K562 (cell line): ENCODE data around the gene SERGEF. TPM values are rescaled to one million over a fixed set of nuclear protein-coding genes. Genes with fewer than 3 reads are reported as not detected.

Experiments used
- ATAC-seq: fragments of 200-7000 bp; cut with Tn5 transposase; 3 replicates; pipeline ENCODE4 v1.9.1; 2020; ENCODE audit warnings: moderate library complexity
- BruUV-seq: library from RNA; stranded (reverse); fragments of 400-500 nt; replicated peaks from 2 replicates; lab custom pipeline; 2021; lab: Mats Ljungman, UMichigan
- CTCF ChIA-PET: fragments of 300-600 bp; formaldehyde crosslinking; extraction: SDS; loops from one replicate; lab custom pipeline; 2021; ENCODE audit warnings: low intra/inter-chr PET ratio; lab: Yijun Ruan, JAX
- POLR2A ChIA-PET: fragments of 300-600, 350-650 bp; sonication (Branson Sonifier 250); formaldehyde crosslinking; extraction: SDS; loops from one replicate; lab custom pipeline; 2021; ENCODE audit warnings: antibody characterized with exemption, inconsistent platforms; lab: Yijun Ruan, JAX
- DNase-seq, 4 experiments: peaks; one replicate each; pipeline versions ENCODE4 v3.0.0 to v3.0.0-alpha.2; 2011 to 2018; ENCODE audit warnings: low spot score in 3 of 4, mixed read lengths in 3 of 4; ENCODE audit errors: extremely low read depth in 1 of 4
- FAIRE-seq: peaks from 2 replicates; lab custom pipeline; 2011; peaks lifted over from hg19 to GRCh38; lab: Jason Lieb, UNC
- H2AFZ ChIP-seq: 2 replicates; pipeline ENCODE4 v1.6.0; 2011; ENCODE audit warnings: low read depth, low read length, control low read depth, inconsistent platforms
- H3K27ac ChIP-seq: fragments of 200-600 bp; 3 replicates; pipeline ENCODE4 v1.8.0; 2011; ENCODE audit warnings: low read depth, mild to moderate bottlenecking, control low read depth, inconsistent platforms, low read length, moderate library complexity, mixed read lengths; ENCODE audit errors: extremely low read depth
- H3K27me3 ChIP-seq, 2 experiments: fragments of 300-600 bp in 1 of 2; 2 replicates in 1 of 2; 3 replicates in 1 of 2; pipeline versions ENCODE4 v1.6.0 to v1.8.0; 2011; ENCODE audit warnings: inconsistent platforms in 2 of 2, low read length in 2 of 2, mild to moderate bottlenecking in 1 of 2, mixed read lengths in 1 of 2, moderate library complexity in 1 of 2; ENCODE audit not compliant: control insufficient read depth in 2 of 2, insufficient read depth in 2 of 2
- H3K36me3 ChIP-seq: fragments of 300-600 bp; 3 replicates; pipeline ENCODE4 v1.8.0; 2011; ENCODE audit warnings: mild to moderate bottlenecking, low read length, inconsistent platforms; ENCODE audit not compliant: control insufficient read depth, insufficient read depth
- H3K4me1 ChIP-seq, 2 experiments: fragments of 200-600 bp in 1 of 2; replicated peaks in 1 of 2; 2 replicates in 1 of 2; 3 replicates in 1 of 2; pipeline versions ENCODE4 v1.5.1 to v1.8.0; 2011; ENCODE audit warnings: inconsistent platforms in 2 of 2, low read length in 2 of 2, mild to moderate bottlenecking in 1 of 2, mixed read lengths in 1 of 2, moderate library complexity in 1 of 2; ENCODE audit not compliant: control insufficient read depth in 2 of 2, insufficient read depth in 2 of 2
- H3K4me2 ChIP-seq: 2 replicates; pipeline ENCODE4 v1.6.1; 2011; ENCODE audit warnings: low read length, control low read depth, inconsistent platforms, mixed read lengths; ENCODE audit not compliant: insufficient read depth
- H3K4me3 ChIP-seq: fragments of 200-600 bp; sonication (generic), shearing (Covaris generic); 2 replicates; pipeline ENCODE4 v1.5.1; 2016; ENCODE audit warnings: control low read depth, inconsistent platforms
- H3K79me2 ChIP-seq: fragments of 200-600 bp; 3 replicates; pipeline ENCODE4 v1.8.0; 2011; ENCODE audit warnings: low read length, inconsistent platforms; ENCODE audit not compliant: control insufficient read depth, insufficient read depth
- H3K9ac ChIP-seq, 2 experiments: 2 replicates each; pipeline versions ENCODE4 v1.6.0 to v1.6.1; 2011; ENCODE audit warnings: low read depth in 2 of 2, low read length in 2 of 2, control low read depth in 1 of 2, inconsistent platforms in 1 of 2, mild to moderate bottlenecking in 1 of 2, mixed read lengths in 1 of 2; ENCODE audit not compliant: insufficient read depth in 1 of 2
- H3K9me1 ChIP-seq: one replicate; pipeline ENCODE4 v1.6.0; 2011; ENCODE audit warnings: inconsistent platforms, mild to moderate bottlenecking, low read length, moderate library complexity; ENCODE audit not compliant: control insufficient read depth, insufficient read depth
- H3K9me3 ChIP-seq: replicated peaks from 2 replicates; pipeline ENCODE4 v1.5.1; 2011; ENCODE audit warnings: low read depth, low read length, inconsistent platforms; ENCODE audit not compliant: control insufficient read depth, insufficient read depth
- H4K20me1 ChIP-seq: replicated peaks from 2 replicates; pipeline ENCODE4 v1.6.1; 2011; ENCODE audit warnings: low read length, inconsistent platforms, mixed read lengths; ENCODE audit not compliant: control insufficient read depth, insufficient read depth
- NFIC ChIP-seq: fragments of 450-650 bp; IDR thresholded peaks from 2 replicates; pipeline ENCODE4 v1.6.1; 2017; ENCODE audit warnings: mild to moderate bottlenecking, inconsistent platforms
- NFIX ChIP-seq: fragments of 250-450 bp; sonication (Bioruptor Pico); IDR thresholded peaks from 2 replicates; pipeline ENCODE4 v1.4.0; 2020; ENCODE audit warnings: low read depth, mild to moderate bottlenecking, moderate library complexity
- RBM14 ChIP-seq: fragments of 200-400 bp; formaldehyde crosslinking; IDR thresholded peaks from 2 replicates; pipeline ENCODE4 v1.6.1; 2018; ENCODE audit warnings: low read depth, mild to moderate bottlenecking, low read length, moderate library complexity, borderline replicate concordance; ENCODE audit not compliant: insufficient read depth
- SAFB2 ChIP-seq: fragments of 200-400 bp; formaldehyde crosslinking; IDR thresholded peaks from 2 replicates; pipeline ENCODE4 v1.6.1; 2018; ENCODE audit warnings: borderline replicate concordance, low read length, low read depth, moderate library complexity; ENCODE audit not compliant: severe bottlenecking
- ZFP36 ChIP-seq: fragments of 150-350 bp; IDR thresholded peaks from 2 replicates; pipeline ENCODE4 v1.6.1; 2018; ENCODE audit warnings: low read length, low read depth; ENCODE audit not compliant: partially characterized antibody
- WGBS: fragments of 100-300 bp; shearing (Covaris generic); methylation state at CpG from one replicate; pipeline ENCODE4 v1.1.6; 2016; ENCODE audit warnings: low coverage, mixed read lengths; ENCODE audit not compliant: insufficient coverage; ENCODE audit errors: missing lambda C conversion rate; 5-methylcytosine and 5-hydroxymethylcytosine counted together
- in situ Hi-C: fragments of 300-500 bp; cut with MboI; formaldehyde crosslinking; loops from 4 replicates; pipeline ENCODE4 v1.15.0; 2018; ENCODE audit warnings: inconsistent platforms, mixed read lengths
- intact Hi-C: fragments of 100-400 bp; cut with micrococcal nuclease; formaldehyde crosslinking; loops from 2 replicates; pipeline ENCODE4 v1.14.2; 2022
- polyA plus RNA-seq, 8 experiments: library from polyadenylated mRNA; depleted of rRNA in 4 of 8; stranded (reverse) in 5 of 8; unstranded in 3 of 8; fragments of >200 nt; fragmentation: Nextera tagmentation in 2 of 8; fragmentation: Illumina TruSeq in 1 of 8; extraction: Ambion mirVana in 2 of 8; extraction: Trizol in 1 of 8; gene quantifications; 2 replicates each; pipeline versions ENCODE4 v1.2.1 to v1.2.3, GENCODE V29; 2011 to 2014; ENCODE audit warnings: inconsistent platforms in 1 of 8, missing spikeins in 1 of 8
- total RNA-seq, 7 experiments: library from RNA; depleted of rRNA in 6 of 7; stranded (reverse); fragments of >200 nt in 6 of 7; fragmentation: Illumina TruSeq in 2 of 7; extraction: Trizol in 2 of 7; gene quantifications; 2 replicates each; pipeline versions ENCODE4 v1.2.1 to v1.2.3, GENCODE V29; 2011 to 2021; ENCODE audit warnings: low replicate concordance in 1 of 7

SERGEF gene
- total and polyA plus RNA-seq, 9 of the 15 experiments (the other 6 are each of a cell fraction or from before 2014, with no cell fraction given), result 10.2 to 28.0 (median 19.9) TPM

- ATAC-seq (no peak), FAIRE-seq (no peak)
These were observed 85.0 kb downstream of the SERGEF start for GRCh38 chr11:17927681-17928343.

GRCh38 chr11:17927041-17927440, 85.8 kb downstream of the SERGEF start:
- ATAC-seq, result no peak
- WGBS, result 38% methylated on average over 3 of the region's 3 CpGs
- no peak overlapping the region for H3K9ac ChIP-seq
- FAIRE-seq, result no peak
- no TSS peak for BruUV-seq
- no peaks in the 10 kb centered on the region for H4K20me1 ChIP-seq
- no peaks in the 10 kb centered on the region for H3K79me2 ChIP-seq
- H3K9me1 ChIP-seq, result no peaks in the 10 kb centered on the region
- H3K4me3 ChIP-seq, result no peak overlapping the region
- POLR2A ChIA-PET, result interaction anchor here (1.1 kb wide), 1 partner anchor 20 kb away, joined by 3 read pairs; no protein-coding TSS in a partner anchor
- intact Hi-C loops, result no loop called here
- in situ Hi-C loops, result no loop called here
- no peak for DNase-seq
- H3K36me3 ChIP-seq, result no peaks in the 10 kb centered on the region
- H2AFZ ChIP-seq, result no peak overlapping the region
- H3K4me2 ChIP-seq, result no peak overlapping the region
- CTCF ChIA-PET, result no interaction called here
- peaks cover 0 to 1% of the 10 kb centered on the region in 2 experiments; a peak in 1 of 5 replicates for H3K4me1 ChIP-seq
- no peaks in the 10 kb centered on the region for H3K9me3 ChIP-seq
- no peak overlapping the region for H3K27ac ChIP-seq
- no peaks in the 10 kb centered on the region for H3K27me3 ChIP-seq
- no peak for TF ChIP-seq SAFB2

More at GRCh38 chr11:17927681-17928343, 85.0 kb downstream of the SERGEF start:
- WGBS, result 10% methylated on average over 3 of the region's 3 CpGs
- CTCF ChIA-PET, result no interaction called here
- TF ChIP-seq ZFP36 (no peak), RBM14 (no peak), NFIC (peak; percentile 87), NFIX (CRISPR knock-in tag) (peak; percentile 57; the same call in 1 of the 2 replicates)
- TF ChIP-seq, all 486 proteins: peak for 2
- H3K27ac ChIP-seq, result no peak overlapping the region
- intact Hi-C loops (no loop called here), in situ Hi-C loops (no loop called here)
- H3K9me1 ChIP-seq, result no peaks in the 10 kb centered on the region
- POLR2A ChIA-PET, result interaction anchor here (1.2 kb wide), 1 partner anchor 25 kb away, joined by 3 read pairs; no protein-coding TSS in a partner anchor
- no peaks in the 10 kb centered on the region for H3K79me2 ChIP-seq
- no peaks in the 10 kb centered on the region for H3K36me3 ChIP-seq
- no peak overlapping the region for H2AFZ ChIP-seq
- no peaks in the 10 kb centered on the region for H4K20me1 ChIP-seq
- no peak overlapping the region for H3K4me3 ChIP-seq
- no peak overlapping the region for H3K9ac ChIP-seq
- no peak overlapping the region for H3K4me2 ChIP-seq
- no peaks in the 10 kb centered on the region for H3K9me3 ChIP-seq
- no peaks in the 10 kb centered on the region for H3K27me3 ChIP-seq
- DNase-seq, result no peak
- BruUV-seq, result no TSS peak
- no peaks in the 10 kb centered on the region for H3K4me1 ChIP-seq
